Activated naive CD8-positive, alpha-beta T cell treated with anti-CD3 and anti-CD28 coated beads for 36 hours (primary cell): ENCODE measurements around the gene DLK1. TPM values are rescaled to one million over a fixed set of nuclear protein-coding genes. Genes with fewer than 3 reads are reported as not detected.

Experiments used
- DNase-seq: peaks from one replicate; pipeline ENCODE4 v3.0.0; 2021
- H3K27ac Mint-ChIP-seq: one replicate; pipeline ENCODE4 v1.8.0; 2022; ENCODE audit warnings: mild to moderate bottlenecking, moderate library complexity, mixed read lengths
- H3K27me3 Mint-ChIP-seq: one replicate; pipeline ENCODE4 v1.8.0; 2022; ENCODE audit warnings: mild to moderate bottlenecking, mixed read lengths
- H3K36me3 Mint-ChIP-seq: one replicate; pipeline ENCODE4 v1.8.0; 2021; ENCODE audit warnings: mild to moderate bottlenecking, mixed read lengths
- H3K4me1 Mint-ChIP-seq: one replicate; pipeline ENCODE4 v1.8.0; 2021; ENCODE audit warnings: mixed read lengths
- H3K4me3 Mint-ChIP-seq: one replicate; pipeline ENCODE4 v1.8.0; 2022; ENCODE audit warnings: mild to moderate bottlenecking, moderate library complexity, mixed read lengths
- H3K9me3 Mint-ChIP-seq: one replicate; pipeline ENCODE4 v1.8.0; 2022; ENCODE audit warnings: mixed read lengths
- total RNA-seq, 2 experiments: library from RNA; stranded (reverse); gene quantifications; one replicate each; pipeline ENCODE4 v1.2.3, GENCODE V29; 2021

Gene DLK1
- total RNA-seq, 2 experiments from 2014 or later: not detected

DNA sequence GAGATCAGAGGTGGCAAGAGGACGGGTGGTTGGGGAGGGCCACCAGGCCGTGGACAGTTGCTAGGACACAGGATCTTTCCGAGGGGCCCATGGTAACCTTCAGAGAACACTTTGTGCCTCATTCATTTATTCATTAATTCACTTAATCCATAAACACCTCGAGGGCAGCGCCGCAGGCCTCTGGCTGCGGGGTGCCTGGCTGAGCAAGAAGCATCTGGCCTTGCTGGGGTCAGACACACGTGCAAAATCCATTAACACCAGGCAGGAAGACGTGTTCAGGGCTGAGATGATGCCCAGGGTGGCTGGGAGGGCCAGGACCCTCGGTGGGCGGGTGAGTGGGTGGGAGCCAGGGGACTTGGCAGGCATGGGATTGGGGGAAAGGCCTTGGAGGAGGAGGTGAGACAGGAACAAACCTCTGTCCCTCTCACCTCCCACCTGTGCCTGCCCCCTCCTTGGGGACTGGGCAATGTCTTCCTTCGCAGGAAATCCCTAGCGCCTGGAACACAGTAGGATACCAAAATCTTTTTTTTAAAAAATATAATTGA lies 6.6 kb upstream of the DLK1 start:
- H3K27me3 Mint-ChIP-seq: peaks cover 21% of the 10 kb centered on the region
- H3K9me3 Mint-ChIP-seq: no peaks in the 10 kb centered on the region
- H3K4me1 Mint-ChIP-seq: no peaks in the 10 kb centered on the region
- H3K36me3 Mint-ChIP-seq: no peaks in the 10 kb centered on the region
- H3K4me3 Mint-ChIP-seq: no peak overlapping the region
- H3K27ac Mint-ChIP-seq: no peak overlapping the region
- DNase-seq: no peak

DNA sequence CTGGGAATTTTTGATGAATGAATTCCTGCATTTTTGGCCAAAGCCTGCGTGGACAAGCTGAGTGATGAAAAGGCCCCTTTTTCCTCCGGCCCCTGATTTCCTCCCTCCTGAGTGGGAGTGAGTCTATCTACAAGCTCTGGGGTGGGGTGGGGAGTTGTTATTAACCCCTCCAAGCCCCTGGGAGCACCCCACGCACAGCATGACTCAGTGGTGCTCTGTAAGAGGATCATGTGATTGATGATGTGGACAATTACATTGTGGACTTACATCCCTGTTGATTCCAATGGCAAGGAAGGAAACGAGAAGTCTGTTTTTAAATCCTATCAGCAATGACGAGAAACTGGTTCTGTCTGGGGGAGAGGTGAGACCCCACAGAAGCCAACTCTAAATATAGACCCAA lies 5.1 kb upstream of the DLK1 start:
- H3K36me3 Mint-ChIP-seq: no peaks in the 10 kb centered on the region
- H3K4me1 Mint-ChIP-seq: no peaks in the 10 kb centered on the region
- no peak overlapping the region for H3K27ac Mint-ChIP-seq
- no peak for DNase-seq
- H3K9me3 Mint-ChIP-seq: no peaks in the 10 kb centered on the region
- no peak overlapping the region for H3K4me3 Mint-ChIP-seq
- H3K27me3 Mint-ChIP-seq: peaks cover 32% of the 10 kb centered on the region

DNA sequence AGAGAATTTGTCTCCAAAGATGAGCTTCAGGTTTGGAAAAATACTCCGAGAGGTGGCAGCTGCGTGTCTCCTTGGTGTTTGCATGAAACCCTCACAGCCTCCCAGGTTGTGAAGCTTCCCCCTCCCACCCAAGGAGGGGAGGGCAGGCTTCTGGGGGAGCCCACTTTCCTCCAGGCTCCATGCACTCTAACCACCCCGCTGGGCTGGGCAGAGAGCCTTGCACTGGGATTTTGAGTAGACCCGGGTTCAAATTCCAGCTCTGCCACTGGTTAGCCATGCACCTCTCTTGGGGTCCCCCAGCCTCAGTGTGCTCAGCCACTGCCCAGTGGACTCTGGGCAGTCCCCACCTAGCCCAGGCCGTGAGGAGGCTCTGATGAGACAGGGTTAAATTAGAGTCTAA lies 4.3 kb upstream of the DLK1 start:
- Mint-ChIP-seq H3K4me3 (no peak overlapping the region), H3K36me3 (no peaks in the 10 kb centered on the region), H3K27ac (no peak overlapping the region), H3K27me3 (peaks cover 34% of the 10 kb centered on the region), H3K4me1 (no peaks in the 10 kb centered on the region), H3K9me3 (no peaks in the 10 kb centered on the region)
- DNase-seq: no peak

DNA sequence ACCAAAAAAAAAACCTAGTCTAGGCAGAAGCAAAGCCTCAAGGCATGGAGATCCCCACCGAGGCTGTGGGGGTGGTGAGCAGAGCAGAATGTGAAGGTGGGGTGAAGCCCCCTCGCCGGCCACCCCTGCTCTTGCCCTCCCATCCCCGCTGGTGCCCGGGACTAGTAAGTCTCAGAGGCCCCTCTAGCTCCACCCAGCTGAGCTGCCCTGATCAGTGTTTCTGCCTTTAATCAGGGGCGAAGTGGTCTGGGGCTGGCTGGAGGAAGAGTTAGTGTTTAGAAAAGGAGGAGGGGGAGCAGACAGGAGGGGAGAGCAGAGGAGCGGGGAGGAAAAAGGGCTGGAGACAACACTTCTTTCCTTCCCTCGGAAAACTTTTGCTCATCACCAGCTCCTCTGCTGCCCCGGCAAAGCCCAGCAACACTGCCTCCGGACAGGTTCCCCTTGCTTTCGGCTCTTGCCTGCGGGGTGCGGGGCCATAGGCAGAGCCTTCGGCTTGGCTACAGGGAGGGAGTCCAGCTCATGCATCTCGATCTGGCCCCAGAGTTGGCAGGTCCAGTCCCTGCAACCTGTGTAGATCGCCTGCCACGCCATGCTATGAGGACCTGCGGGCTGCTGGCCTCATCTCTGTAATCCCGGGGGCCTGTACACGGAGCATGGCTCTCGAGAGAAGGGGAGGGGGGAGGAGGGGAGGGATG lies 3.4 kb upstream of the DLK1 start:
- no peak overlapping the region for H3K4me3 Mint-ChIP-seq
- DNase-seq: no peak
- H3K9me3 Mint-ChIP-seq: no peaks in the 10 kb centered on the region
- no peaks in the 10 kb centered on the region for H3K4me1 Mint-ChIP-seq
- peaks cover 41% of the 10 kb centered on the region for H3K27me3 Mint-ChIP-seq
- H3K27ac Mint-ChIP-seq: no peak overlapping the region
- H3K36me3 Mint-ChIP-seq: no peaks in the 10 kb centered on the region

DNA sequence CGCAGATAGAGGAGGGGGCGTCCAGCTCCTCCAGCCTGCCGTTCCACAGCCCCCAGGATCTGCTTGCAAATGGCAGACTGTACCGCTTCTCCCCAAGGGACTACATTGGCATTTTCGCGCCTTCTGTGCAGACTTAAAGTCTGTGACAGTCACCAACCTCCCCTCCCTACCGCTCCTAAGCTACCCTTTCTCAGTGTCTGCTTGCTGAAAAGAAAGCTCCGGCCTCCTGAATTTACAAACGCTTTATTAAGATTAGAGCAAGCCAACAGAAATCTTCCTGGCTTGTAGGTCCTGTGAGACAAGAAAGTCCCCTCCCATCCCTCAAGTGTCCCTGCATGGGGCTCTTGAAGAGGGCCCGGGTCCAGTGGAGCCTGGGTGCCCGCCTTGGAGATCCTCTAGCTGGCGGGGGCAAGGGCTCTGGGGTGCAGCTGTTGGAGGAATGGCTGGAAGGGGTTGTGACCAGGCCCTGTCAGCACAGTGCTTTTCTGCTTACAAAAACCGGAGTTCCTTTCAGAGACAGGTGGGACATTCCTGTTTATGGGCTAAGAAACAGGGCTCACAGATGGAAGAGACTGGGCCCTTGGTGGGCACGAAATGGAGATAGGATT lies 2.8 kb upstream of the DLK1 start:
- Mint-ChIP-seq H3K36me3 (no peaks in the 10 kb centered on the region), H3K27ac (no peak overlapping the region), H3K9me3 (no peaks in the 10 kb centered on the region), H3K27me3 (peaks cover 40% of the 10 kb centered on the region), H3K4me1 (no peaks in the 10 kb centered on the region), H3K4me3 (no peak overlapping the region)
- DNase-seq: no peak

DNA sequence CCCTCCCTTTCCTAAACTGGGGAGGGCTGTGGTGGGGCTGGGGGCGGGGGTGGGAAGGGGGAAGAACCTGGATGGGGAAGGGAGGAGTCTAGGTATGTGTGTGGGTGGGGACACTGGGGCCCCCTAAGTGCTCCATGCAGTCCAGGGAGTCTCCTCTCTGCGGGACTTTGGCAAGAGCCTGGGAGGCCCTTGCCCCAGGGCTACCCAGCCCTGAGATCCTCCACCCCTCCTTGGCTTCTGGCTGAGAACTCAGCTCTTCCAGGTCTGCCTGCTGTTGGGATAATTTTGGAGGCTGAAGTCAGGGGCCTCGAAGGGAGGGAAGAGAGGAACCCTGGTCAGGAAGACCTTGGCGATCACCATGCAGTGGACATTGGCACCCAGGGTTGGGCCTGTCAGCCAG lies 2.2 kb upstream of the DLK1 start:
- H3K9me3 Mint-ChIP-seq: no peaks in the 10 kb centered on the region
- no peak overlapping the region for H3K4me3 Mint-ChIP-seq
- no peaks in the 10 kb centered on the region for H3K36me3 Mint-ChIP-seq
- no peaks in the 10 kb centered on the region for H3K4me1 Mint-ChIP-seq
- no peak for DNase-seq
- H3K27me3 Mint-ChIP-seq: peaks cover 41% of the 10 kb centered on the region
- no peak overlapping the region for H3K27ac Mint-ChIP-seq

DNA sequence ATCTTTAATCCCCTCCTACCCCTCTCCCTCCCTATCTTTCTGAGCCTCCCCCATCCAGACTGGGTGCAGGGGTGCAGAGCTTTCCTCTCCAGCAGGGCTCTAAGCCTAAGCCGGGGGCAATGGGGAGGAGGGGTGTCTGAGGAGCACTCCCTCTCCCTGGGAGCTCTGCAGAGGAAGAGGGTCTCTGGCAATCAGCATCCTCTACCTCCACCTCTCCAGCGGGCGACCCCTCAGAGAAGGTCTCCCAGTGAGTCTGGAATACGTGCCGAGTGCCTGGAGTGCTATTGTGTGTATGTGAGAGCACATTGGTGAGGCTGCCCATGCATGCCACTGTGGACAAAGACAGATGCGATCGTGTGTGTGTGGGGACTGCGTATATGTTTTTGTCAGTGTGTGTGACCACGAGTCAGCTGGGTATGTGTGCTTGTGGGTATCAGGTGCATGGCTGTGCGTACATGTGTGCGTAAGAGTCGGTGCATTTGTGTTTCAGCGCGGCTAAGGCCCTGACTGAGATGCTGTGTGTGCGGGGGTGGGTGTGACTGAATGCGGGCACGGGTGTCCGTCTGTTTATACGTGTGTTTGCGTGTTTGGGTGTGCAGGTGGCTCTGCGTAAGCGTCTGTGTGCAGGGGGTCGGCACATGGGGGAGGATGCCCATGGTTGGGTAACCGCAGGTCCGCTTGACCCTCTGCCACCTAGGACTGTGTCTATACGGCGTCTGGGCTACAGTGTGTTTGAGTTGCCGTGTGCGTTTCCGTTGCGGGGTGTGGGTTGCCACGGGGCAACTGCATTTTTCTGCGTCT lies 905 bp upstream of the DLK1 start:
- no peak overlapping the region for H3K4me3 Mint-ChIP-seq
- H3K27ac Mint-ChIP-seq: no peak overlapping the region
- DNase-seq: no peak

DNA sequence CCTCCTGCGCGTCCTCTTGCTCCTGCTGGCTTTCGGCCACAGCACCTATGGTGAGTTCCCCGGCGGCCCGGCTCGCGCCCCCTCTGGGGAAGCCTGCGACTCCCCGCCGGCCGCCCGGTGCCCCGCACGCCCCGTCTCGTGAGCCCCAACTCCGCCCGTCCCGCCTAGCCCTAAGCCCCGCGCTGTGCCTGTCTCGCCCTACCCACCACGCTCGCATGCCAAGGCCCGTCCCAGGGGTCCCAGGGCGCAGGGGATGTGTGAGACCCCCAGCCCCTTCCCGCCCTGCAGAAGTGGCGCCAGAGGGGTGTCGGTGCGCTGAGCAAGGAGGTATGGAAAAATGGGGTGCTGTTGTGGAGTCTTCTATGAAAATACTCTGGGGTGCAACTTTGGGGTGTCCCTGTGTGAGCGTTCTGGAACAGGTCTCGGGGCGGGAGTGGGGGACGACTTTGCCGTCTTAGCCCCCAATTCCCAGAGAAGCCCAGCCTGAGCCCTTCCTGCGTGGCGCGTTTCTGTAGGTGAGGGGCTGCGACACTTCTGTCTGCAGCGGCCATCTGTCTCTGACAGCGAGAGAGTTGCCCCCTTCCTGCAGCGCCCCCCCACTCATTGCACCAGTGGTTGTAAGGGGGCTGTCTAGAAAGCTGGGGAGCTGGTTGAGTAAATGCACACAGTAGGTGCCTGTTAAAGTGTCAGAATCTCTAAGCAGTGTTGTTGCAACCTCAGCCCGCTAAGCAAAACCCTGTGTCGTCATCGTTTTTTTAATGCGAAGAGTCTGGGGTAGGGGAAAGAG lies 587 bp downstream of the DLK1 start:
- no peaks in the 10 kb centered on the region for H3K4me1 Mint-ChIP-seq
- no peak overlapping the region for H3K27ac Mint-ChIP-seq
- H3K9me3 Mint-ChIP-seq: no peaks in the 10 kb centered on the region
- H3K4me3 Mint-ChIP-seq: no peak overlapping the region
- H3K27me3 Mint-ChIP-seq: peaks cover 39% of the 10 kb centered on the region
- no peaks in the 10 kb centered on the region for H3K36me3 Mint-ChIP-seq
- no peak for DNase-seq

More for the DNA sequence above, 905 bp upstream of the DLK1 start:
- no peaks in the 10 kb centered on the region for H3K36me3 Mint-ChIP-seq
- H3K9me3 Mint-ChIP-seq: no peaks in the 10 kb centered on the region
- H3K4me1 Mint-ChIP-seq: no peaks in the 10 kb centered on the region
- peaks cover 39% of the 10 kb centered on the region for H3K27me3 Mint-ChIP-seq

DNA sequence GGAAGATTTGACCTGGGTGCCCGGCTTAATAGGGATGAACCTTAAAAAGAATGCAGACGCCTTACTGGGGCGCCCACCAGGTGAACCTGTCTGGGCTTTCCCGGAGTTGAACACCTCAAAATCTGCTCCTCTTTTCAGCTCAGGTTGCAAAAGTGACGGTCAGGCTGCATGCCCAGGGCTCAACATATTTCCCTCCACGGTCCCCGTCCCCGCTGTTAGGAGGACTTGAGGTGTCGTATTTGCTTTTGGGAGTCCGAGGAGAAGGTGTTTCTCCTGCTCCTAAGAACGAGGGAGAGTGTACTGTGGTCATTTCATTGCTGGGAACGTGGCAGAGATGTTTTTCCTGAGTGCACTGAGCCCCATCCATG lies 1.2 kb downstream of the DLK1 start:
- H3K27me3 Mint-ChIP-seq: peaks cover 39% of the 10 kb centered on the region
- no peaks in the 10 kb centered on the region for H3K9me3 Mint-ChIP-seq
- H3K27ac Mint-ChIP-seq: no peak overlapping the region
- H3K4me1 Mint-ChIP-seq: no peaks in the 10 kb centered on the region
- no peaks in the 10 kb centered on the region for H3K36me3 Mint-ChIP-seq
- H3K4me3 Mint-ChIP-seq: no peak overlapping the region
- DNase-seq: no peak

DNA sequence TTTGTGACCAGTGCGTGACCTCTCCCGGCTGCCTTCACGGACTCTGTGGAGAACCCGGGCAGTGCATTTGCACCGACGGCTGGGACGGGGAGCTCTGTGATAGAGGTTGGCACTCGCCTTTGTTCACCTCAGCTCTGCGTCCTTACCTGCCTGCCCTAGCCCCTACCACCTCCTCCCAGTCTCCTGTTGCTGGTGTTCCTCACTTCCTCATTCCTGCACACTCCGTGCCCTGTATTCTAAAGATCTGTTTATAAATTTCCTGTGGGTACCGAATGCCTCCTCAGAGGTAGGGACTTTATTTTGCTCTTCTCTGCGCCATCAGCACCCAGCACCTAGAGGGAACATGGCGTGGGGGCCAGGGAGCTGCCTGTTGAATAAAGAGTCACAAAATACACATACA lies 2.3 kb downstream of the DLK1 start:
- Mint-ChIP-seq H3K4me1 (no peaks in the 10 kb centered on the region), H3K27me3 (peaks cover 39% of the 10 kb centered on the region)
- DNase-seq: no peak

DNA sequence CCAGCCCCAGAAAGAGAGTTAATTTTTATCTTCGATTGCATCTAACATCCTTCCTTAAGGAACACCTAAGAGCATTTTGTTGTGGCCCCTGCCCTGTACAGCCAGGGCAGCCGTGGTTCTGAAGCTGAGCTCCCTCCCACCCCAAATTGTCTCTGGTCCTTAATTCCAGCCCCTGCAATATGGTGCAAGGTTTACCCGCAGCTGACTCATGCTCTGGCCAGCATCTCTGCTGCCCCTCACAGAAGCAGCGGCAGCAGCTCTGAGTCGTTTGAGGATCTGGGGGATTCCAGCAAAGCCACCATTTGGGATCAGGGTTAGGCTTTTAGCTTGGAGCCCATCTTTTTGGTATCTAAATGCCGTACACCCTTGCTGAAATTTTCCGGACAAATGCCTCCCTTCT lies 3.3 kb downstream of the DLK1 start:
- Mint-ChIP-seq H3K9me3 (no peaks in the 10 kb centered on the region), H3K4me3 (no peak overlapping the region), H3K27me3 (peaks cover 39% of the 10 kb centered on the region), H3K27ac (no peak overlapping the region), H3K4me1 (no peaks in the 10 kb centered on the region), H3K36me3 (no peaks in the 10 kb centered on the region)
- no peak for DNase-seq

More for the DNA sequence above, 2.3 kb downstream of the DLK1 start:
- Mint-ChIP-seq H3K27ac (no peak overlapping the region), H3K36me3 (no peaks in the 10 kb centered on the region), H3K4me3 (no peak overlapping the region), H3K9me3 (no peaks in the 10 kb centered on the region)

DNA sequence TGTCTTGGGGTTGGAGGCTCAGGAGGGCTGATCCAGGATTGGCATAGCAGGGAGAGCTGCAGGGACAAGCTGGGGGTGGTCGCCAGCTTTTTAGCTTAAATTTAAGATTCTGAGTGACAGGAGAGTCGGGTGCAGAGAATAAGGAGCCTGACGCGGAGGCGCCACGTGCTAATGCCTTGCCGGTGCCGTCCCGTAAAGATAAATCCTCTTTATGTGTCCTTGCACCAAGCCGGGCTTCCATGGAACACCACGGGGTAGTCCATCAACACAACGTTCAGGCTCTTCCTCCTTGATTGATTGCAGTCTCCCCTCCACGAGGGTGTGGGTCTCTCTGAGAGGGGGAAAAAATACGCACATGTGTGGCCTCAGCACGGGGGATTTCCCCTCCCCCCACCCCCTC lies 3.9 kb downstream of the DLK1 start:
- Mint-ChIP-seq H3K27me3 (peaks cover 38% of the 10 kb centered on the region), H3K4me1 (no peaks in the 10 kb centered on the region), H3K9me3 (no peaks in the 10 kb centered on the region), H3K36me3 (no peaks in the 10 kb centered on the region), H3K4me3 (no peak overlapping the region), H3K27ac (no peak overlapping the region)
- no peak for DNase-seq

DNA sequence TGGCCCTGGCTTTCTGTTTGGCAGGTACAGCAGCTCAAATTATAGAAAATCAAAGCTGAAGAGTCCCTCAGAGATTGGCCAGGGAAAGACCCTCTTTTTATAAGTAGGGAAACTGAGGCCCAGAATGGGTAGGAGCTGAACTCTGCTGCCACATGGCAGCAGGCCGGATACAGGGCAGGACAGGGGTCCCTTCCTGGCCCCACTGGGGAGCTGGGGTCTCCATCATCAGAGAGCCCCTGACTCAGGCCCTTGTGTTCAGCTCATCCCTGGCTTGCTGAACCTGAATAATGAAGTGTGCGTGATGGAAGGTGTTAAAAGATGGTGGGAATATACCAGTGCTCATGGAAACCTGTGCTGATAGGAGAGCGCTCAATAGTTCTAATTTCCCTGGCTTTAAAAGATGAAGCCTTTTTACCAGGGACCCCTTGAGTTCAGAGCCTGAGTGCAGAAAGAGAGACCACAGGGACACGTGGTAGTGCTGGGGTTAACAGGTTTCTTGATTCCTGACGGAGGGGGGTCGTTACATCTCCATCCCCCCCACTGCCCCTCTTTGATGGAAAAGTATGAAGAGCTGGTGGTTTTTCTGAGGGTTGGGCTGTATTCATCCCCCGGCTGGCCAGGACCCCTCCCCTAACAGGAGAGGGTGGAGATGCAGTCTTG lies 4.4 kb downstream of the DLK1 start:
- DNase-seq: no peak
- H3K4me3 Mint-ChIP-seq: no peak overlapping the region
- no peaks in the 10 kb centered on the region for H3K36me3 Mint-ChIP-seq
- H3K9me3 Mint-ChIP-seq: no peaks in the 10 kb centered on the region
- peaks cover 33% of the 10 kb centered on the region for H3K27me3 Mint-ChIP-seq
- no peak overlapping the region for H3K27ac Mint-ChIP-seq
- no peaks in the 10 kb centered on the region for H3K4me1 Mint-ChIP-seq

DNA sequence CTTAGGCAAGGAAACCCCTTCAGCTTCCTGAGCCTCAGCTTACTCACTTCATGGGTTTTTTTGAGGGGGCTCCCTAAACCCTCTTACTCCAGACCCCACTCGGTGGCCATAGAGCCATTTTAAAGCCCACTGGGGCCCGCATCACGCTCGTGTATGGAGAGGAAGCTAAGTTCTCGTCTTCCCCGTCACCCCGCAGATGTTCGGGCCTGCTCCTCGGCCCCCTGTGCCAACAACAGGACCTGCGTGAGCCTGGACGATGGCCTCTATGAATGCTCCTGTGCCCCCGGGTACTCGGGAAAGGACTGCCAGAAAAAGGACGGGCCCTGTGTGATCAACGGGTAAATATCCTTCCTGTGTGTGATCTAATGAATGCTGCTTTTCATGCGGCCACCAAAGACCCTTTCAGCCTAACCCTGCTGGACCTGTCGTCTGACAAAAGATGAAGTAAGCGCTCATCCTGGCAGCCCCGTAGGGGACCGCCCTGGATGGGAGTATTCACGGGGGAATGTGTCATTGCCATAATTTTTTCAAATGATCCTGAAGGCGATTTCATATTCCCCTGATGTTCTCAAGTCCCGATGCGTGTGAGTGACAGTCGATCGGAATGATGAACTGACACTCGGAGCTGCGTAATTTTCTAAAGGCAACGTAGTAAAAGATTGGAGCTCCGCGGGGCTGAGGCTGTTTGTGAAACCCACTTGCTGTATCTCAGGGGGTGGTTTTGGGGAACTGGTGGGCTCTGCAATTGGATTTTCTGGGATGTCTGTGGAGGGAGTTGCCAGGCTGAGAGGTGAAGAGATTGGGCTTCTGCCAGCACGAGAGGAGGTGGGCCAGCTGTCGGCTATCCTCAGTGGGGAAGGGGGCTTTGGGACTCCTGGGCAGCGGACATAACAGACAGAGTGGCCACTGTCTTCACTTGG lies 5.4 kb downstream of the DLK1 start:
- Mint-ChIP-seq H3K4me3 (no peak overlapping the region), H3K9me3 (no peaks in the 10 kb centered on the region), H3K27me3 (peaks cover 26% of the 10 kb centered on the region), H3K27ac (no peak overlapping the region), H3K4me1 (no peaks in the 10 kb centered on the region), H3K36me3 (no peaks in the 10 kb centered on the region)
- no peak for DNase-seq
